Measurements from ENCODE around the gene USP40.

The USP40 gene

GRCh38 chr2:233428438-233428837 lies 138.1 kb downstream of the USP40 start:
- no peak for DNase-seq (ENCODE audit: extremely low spot score)
- ChIA-PET POLR2A (no interaction called here), CTCF (no interaction called here)
- TF ChIP-seq ARNT (IDR thresholded peaks at IDR 0.05) (no peak), BHLHE40 (IDR thresholded peaks at IDR 0.05; ENCODE audit: borderline replicate concordance) (no peak), CTBP1 (IDR thresholded peaks at IDR 0.05; ENCODE audit: borderline replicate concordance) (no peak), L3MBTL2 (conservative IDR thresholded peaks at IDR 0.05) (no peak)

GRCh38 chr2:233428008-233428407 lies 138.6 kb downstream of the USP40 start:
- TF ChIP-seq ZNF384 (IDR thresholded peaks at IDR 0.05) (no peak), FOXA1 (IDR thresholded peaks at IDR 0.05) (no peak), NFRKB (IDR thresholded peaks at IDR 0.05) (no peak), LEF1 (IDR thresholded peaks at IDR 0.05; ENCODE audit: borderline replicate concordance) (no peak), ARNT (IDR thresholded peaks at IDR 0.05) (no peak), SP1 (IDR thresholded peaks at IDR 0.05) (no peak), SUZ12 (IDR thresholded peaks at IDR 0.05) (no peak), PKNOX1 (IDR thresholded peaks at IDR 0.05) (no peak), ELF4 (IDR thresholded peaks at IDR 0.05) (no peak), TARDBP (IDR thresholded peaks at IDR 0.05) (no peak), L3MBTL2 (conservative IDR thresholded peaks at IDR 0.05) (no peak), FOXM1 (IDR thresholded peaks at IDR 0.05; ENCODE audit: borderline replicate concordance) (no peak), HDGF (IDR thresholded peaks at IDR 0.05; ENCODE audit: borderline replicate concordance) (no peak)
- ChIA-PET CTCF (no interaction called here), POLR2A (no interaction called here)
- no peak for DNase-seq (ENCODE audit: extremely low spot score)

GRCh38 chr2:233426619-233427342 lies 139.8 kb downstream of the USP40 start:
- TF ChIP-seq CTBP1 (IDR thresholded peaks at IDR 0.05; ENCODE audit: borderline replicate concordance) (no peak), SUZ12 (IDR thresholded peaks at IDR 0.05) (no peak), TARDBP (IDR thresholded peaks at IDR 0.05) (no peak), FOXM1 (IDR thresholded peaks at IDR 0.05; ENCODE audit: borderline replicate concordance) (no peak), SP1 (IDR thresholded peaks at IDR 0.05) (no peak), FOXK2 (IDR thresholded peaks at IDR 0.05) (no peak), NFRKB (IDR thresholded peaks at IDR 0.05) (no peak), ZNF384 (IDR thresholded peaks at IDR 0.05) (no peak), FOXA1 (IDR thresholded peaks at IDR 0.05) (no peak), ELF4 (IDR thresholded peaks at IDR 0.05) (no peak)
- POLR2A ChIA-PET: no interaction called here
- CTCF ChIA-PET: interaction anchor here (0.6 kb wide), 1 partner anchor 404 kb away, joined by 4 read pairs; no protein-coding TSS in a partner anchor
- DNase-seq (ENCODE audit: extremely low spot score): no peak

Measured in HEK293T (cell line).